Adrenal gland (tissue), 12 donors: ENCODE measurements around the gene DGKH. TPM values are rescaled to one million over a fixed set of nuclear protein-coding genes. Genes with fewer than 3 reads are reported as not detected.

Experiments used
- DNase-seq, 7 donors: peaks; one replicate each; pipeline ENCODE4 v3.0.0-alpha.2; 2019 to 2020
- H3K27ac ChIP-seq, 5 donors: fragments of 200-600 bp; sonication (generic) in 4 of 5; 1 replicate in 3 of 5; 2 replicates in 2 of 5; pipeline versions ENCODE4 v1.5.1 to v1.8.0; 2016 to 2020; ENCODE audit warnings: mild to moderate bottlenecking in 1 of 5
- H3K27me3 ChIP-seq: fragments of 200-600 bp; 2 replicates; pipeline ENCODE4 v1.8.0; 2021
- H3K36me3 ChIP-seq, 2 donors: fragments of 200-600 bp; replicated peaks in 1 of 2; 1 replicate in 1 of 2; 2 replicates in 1 of 2; pipeline versions ENCODE4 v1.5.1 to v1.8.0; 2018 to 2022
- H3K4me1 ChIP-seq, 2 donors: fragments of 200-600 bp; replicated peaks in 1 of 2; 1 replicate in 1 of 2; 2 replicates in 1 of 2; pipeline versions ENCODE4 v1.5.1 to v1.8.0; 2018 to 2021
- H3K4me3 ChIP-seq, 4 donors: fragments of 200-600 bp; sonication (generic) in 3 of 4; one replicate each; pipeline ENCODE4 v1.5.1; 2016 to 2018
- H3K9me3 ChIP-seq, 3 donors: fragments of 200-600 bp; sonication (generic) in 1 of 3; replicated peaks in 1 of 3; 1 replicate in 2 of 3; 2 replicates in 1 of 3; pipeline versions ENCODE4 v1.5.1 to v1.8.0; 2016 to 2021
- POLR2A ChIP-seq, 2 donors: fragments of 450-650 bp; IDR thresholded peaks; one replicate each; pipeline ENCODE4 v1.6.1; 2017; ENCODE audit warnings: antibody characterized with exemption in 2 of 2, mild to moderate bottlenecking in 2 of 2, moderate library complexity in 1 of 2
- WGBS, 4 donors: extraction: QIAGEN DNeasy Blood & Tissue Kit in 2 of 4; methylation state at CpG; one replicate each; pipeline versions ENCODE4 v1.1.5 to v1.1.7; 2013 to 2017; 5-methylcytosine and 5-hydroxymethylcytosine counted together
- intact Hi-C, 2 donors: fragments of 100-400 bp; cut with DNase I; formaldehyde crosslinking; loops; one replicate each; pipeline versions ENCODE4 v1.14.1 to v1.15.0; 2022 to 2023
- polyA plus RNA-seq, 3 donors: library from polyadenylated mRNA; stranded (reverse); fragments of 200-250 nt in 2 of 3; fragments of 350-450 nt in 1 of 3; fragmentation: Illumina TruSeq in 1 of 3; extraction: RNeasy Lipid Tissue Mini Kit (QIAGEN cat#74804) in 1 of 3; gene quantifications; one replicate each; pipeline ENCODE4 v1.2.3, GENCODE V29; 2013 to 2014
- total RNA-seq, 9 donors: library from RNA; depleted of rRNA in 4 of 9; stranded (reverse); fragments of >200 nt in 4 of 9; fragments of 120-200 nt in 1 of 9; fragmentation: NEBNext Ultra II Directional in 1 of 9; extraction: Animal tissue kit (Norgen Biotek cat#: 25700) in 1 of 9; gene quantifications; one replicate each; pipeline versions ENCODE4 v1.1.0 to v1.2.4, GENCODE V29; 2013 to 2023
- TF ChIP-seq, protein P1 (sequence below), 6 experiments: fragments of 450-650 bp in 4 of 6; fragments of 200-600 bp in 2 of 6; sonication (generic) in 1 of 6; IDR thresholded peaks; 1 replicate in 5 of 6; 2 replicates in 1 of 6; pipeline versions ENCODE4 v1.5.1 to v1.8.0; 2016 to 2021; ENCODE audit warnings: antibody characterized with exemption in 6 of 6, mild to moderate bottlenecking in 2 of 6, moderate library complexity in 1 of 6
- donor health status: healthy with polysubstance abuse.
- donor health status: Bipolar disorder and iron deficiency.
- donor health status: DM: yes; HTN: yes; CAD: no.
- donor health status: DM: no; HTN: no; CAD: no.
- donor health status: DM: no; HTN: no; CAD: no.
- donor health status: DM: yes; HTN: yes; CAD: no.

The DGKH gene
- total and polyA plus RNA-seq, 12 donors, result 0.81 to 7.1 (median 3.6) TPM

DNA sequence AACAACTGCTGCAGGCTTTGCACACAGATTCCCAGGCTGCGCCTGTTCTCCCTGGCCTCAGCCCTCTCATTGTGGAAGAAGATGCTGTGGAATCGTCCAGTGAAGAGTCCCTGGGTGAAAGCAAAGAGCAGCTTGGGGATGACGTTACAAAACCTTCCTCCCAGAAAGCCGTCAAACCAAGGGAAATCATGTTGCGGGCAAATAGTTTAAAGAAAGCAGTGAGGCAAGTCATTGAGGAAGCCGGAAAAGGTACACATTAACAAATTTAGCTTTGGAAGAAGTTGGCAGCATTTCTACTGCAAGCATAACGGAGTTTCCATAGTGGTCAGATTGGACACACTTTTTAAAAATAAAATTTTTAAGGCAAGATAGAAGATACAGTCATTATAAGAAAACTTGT is 140.6 kb downstream of the DGKH start:
- no peak for DNase-seq
- Histone ChIP-seq H3K4me1 (no peaks in the 10 kb centered on the region), H3K4me3 (no peak overlapping the region), H3K27ac (no peak overlapping the region), H3K27me3 (no peaks in the 10 kb centered on the region), H3K36me3 (no peaks in the 10 kb centered on the region), H3K9me3 (no peaks in the 10 kb centered on the region)
- WGBS, 4 donors, result 88 to 95% (median 91%) methylated on average over 7 of the region's 7 CpGs
- intact Hi-C loops, result no loop called here
- no peak for TF ChIP-seq POLR2A (IDR thresholded peaks at IDR 0.05)
- TF ChIP-seq, protein P1, sequence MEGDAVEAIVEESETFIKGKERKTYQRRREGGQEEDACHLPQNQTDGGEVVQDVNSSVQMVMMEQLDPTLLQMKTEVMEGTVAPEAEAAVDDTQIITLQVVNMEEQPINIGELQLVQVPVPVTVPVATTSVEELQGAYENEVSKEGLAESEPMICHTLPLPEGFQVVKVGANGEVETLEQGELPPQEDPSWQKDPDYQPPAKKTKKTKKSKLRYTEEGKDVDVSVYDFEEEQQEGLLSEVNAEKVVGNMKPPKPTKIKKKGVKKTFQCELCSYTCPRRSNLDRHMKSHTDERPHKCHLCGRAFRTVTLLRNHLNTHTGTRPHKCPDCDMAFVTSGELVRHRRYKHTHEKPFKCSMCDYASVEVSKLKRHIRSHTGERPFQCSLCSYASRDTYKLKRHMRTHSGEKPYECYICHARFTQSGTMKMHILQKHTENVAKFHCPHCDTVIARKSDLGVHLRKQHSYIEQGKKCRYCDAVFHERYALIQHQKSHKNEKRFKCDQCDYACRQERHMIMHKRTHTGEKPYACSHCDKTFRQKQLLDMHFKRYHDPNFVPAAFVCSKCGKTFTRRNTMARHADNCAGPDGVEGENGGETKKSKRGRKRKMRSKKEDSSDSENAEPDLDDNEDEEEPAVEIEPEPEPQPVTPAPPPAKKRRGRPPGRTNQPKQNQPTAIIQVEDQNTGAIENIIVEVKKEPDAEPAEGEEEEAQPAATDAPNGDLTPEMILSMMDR (IDR thresholded peaks at IDR 0.05), result no peak

DNA sequence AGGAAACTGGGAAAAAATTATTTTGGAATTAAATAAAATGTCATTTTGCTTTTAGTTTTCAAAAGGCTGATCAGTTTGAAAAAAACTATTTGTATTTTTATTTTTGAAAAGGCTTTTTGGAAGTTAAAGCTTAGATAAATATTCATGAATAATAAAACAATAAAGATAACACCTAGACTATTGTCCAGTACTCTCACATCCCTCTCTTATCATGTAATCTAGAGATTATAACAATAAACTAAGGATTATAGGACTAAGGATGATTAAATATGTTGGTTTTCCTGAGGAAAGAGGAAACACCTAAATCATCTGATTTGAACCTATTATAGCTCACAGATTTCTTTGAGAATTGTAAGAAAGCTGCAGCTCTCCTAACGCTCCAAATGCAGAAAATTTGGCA is 142.1 kb downstream of the DGKH start:
- no peaks in the 10 kb centered on the region for H3K4me1 ChIP-seq
- intact Hi-C loops, result no loop called here
- no peak overlapping the region for H3K4me3 ChIP-seq
- TF ChIP-seq, protein P1 (IDR thresholded peaks at IDR 0.05), result no peak
- no peak for TF ChIP-seq POLR2A (IDR thresholded peaks at IDR 0.05)
- WGBS, 4 donors, result 84 to 100% (median 92%) methylated on average over 1 of the region's 1 CpG
- H3K36me3 ChIP-seq, result peaks cover 0 to 3% of the 10 kb centered on the region in 2 donors
- no peaks in the 10 kb centered on the region for H3K9me3 ChIP-seq
- H3K27me3 ChIP-seq, result no peaks in the 10 kb centered on the region
- DNase-seq, result no peak
- no peak overlapping the region for H3K27ac ChIP-seq

DNA sequence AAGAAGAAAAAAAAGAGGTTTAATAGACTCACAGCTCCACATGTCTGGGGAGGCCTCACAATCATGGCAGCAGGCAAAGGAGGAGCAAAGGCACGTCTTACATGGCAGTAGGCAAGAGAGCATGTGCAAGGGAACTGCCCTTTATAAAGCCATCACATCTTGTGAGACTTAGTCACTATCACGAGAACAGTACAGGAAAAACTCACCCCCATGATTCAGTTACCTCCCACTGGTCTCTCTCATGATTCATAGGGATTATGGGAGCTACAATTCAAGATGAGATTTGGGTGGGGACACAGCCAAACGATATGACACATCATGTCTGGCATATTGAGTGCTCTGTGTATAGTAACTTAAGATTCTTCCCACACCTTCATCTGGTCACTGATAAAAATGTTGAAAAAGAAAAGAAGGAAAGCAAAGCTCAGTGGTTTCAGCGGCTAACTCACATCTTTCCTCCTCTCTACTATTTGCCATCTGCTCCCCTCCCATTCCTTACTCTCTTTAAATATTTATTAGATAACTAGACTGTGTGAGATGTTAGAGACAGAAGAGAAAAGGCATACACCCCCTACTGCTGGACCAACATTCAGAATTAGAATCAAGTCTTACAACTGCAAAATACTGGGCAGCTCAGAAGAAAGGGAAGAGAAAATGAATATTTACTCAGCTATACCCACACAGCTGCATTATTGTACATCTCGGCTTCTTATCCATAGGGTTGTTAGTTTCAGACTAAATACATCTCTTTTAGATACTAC is 163.4 kb downstream of the DGKH start:
- no peaks in the 10 kb centered on the region for H3K36me3 ChIP-seq
- H3K4me1 ChIP-seq, result no peaks in the 10 kb centered on the region
- H3K9me3 ChIP-seq, result no peaks in the 10 kb centered on the region
- no peak overlapping the region for H3K27ac ChIP-seq
- no peak overlapping the region for H3K4me3 ChIP-seq
- intact Hi-C loops, result no loop called here
- H3K27me3 ChIP-seq, result no peaks in the 10 kb centered on the region
- TF ChIP-seq, protein P1 (IDR thresholded peaks at IDR 0.05), result no peak
- TF ChIP-seq POLR2A (IDR thresholded peaks at IDR 0.05), result no peak
- no peak for DNase-seq
- 93 to 96% (median 95%) methylated on average over 5 of the region's 5 CpGs for WGBS, 4 donors

DNA sequence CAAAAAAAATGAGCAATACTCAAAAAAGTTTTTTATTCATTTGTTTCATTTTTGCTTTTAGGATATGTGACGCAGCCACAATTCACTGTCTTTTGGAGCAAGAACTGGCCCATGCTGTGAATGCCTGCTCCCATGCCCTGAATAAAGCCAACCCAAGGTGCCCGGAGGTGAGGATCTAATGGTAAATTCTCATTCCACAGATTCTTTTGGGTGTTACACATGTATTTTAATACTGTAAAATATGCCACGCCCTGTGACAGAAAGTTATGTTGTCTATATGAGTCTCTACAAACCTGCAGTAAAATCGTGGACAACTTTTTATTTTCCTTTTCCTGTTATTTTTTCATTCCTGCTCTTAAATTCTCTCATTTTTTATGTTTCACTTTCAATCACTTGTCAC is 166.0 kb downstream of the DGKH start:
- no peaks in the 10 kb centered on the region for H3K9me3 ChIP-seq
- H3K4me1 ChIP-seq, result peaks cover 0 to 5% of the 10 kb centered on the region in 2 donors
- WGBS, 4 donors, result 88 to 94% (median 91%) methylated on average over 4 of the region's 4 CpGs
- no peak for DNase-seq
- no peak overlapping the region for H3K27ac ChIP-seq
- no peaks in the 10 kb centered on the region for H3K36me3 ChIP-seq
- TF ChIP-seq, protein P1 (IDR thresholded peaks at IDR 0.05), result no peak
- no peak for TF ChIP-seq POLR2A (IDR thresholded peaks at IDR 0.05)
- H3K27me3 ChIP-seq, result no peaks in the 10 kb centered on the region
- no peak overlapping the region for H3K4me3 ChIP-seq
- intact Hi-C loops, result no loop called here
